ENCODE results near the gene DAB1.

DAB1 gene

DNA sequence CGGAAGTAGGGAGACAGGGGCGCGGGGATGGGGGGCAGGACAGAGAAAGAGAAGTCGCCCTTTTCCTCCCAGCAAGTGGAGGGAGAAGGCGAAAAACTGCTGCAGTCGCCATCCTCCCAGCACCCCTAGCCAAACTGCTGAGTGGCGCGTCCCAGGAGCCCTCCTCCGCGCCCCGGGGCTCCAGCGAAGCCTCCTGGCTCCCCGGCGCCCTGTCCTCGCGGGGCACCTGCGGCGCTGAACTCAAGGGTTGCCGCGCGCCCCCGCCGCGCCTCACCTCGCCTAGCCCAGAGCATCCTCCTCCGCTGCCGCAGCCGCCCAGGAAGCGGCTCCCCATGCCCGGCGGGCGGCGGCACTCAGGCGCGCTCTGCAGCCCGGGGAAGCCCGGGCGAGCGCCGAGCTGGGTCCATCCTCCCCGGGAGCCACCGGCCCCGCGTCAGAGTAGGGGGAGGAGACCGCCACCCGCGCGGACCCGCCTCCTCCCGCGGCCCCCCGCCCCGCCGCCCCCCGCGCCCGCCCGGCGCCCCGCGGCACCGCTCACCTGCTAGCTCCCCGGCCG lies at the start of gene DAB1:
Gene DAB1, minus strand, starts transcription at position 405 of the 556 bp plus-strand sequence. CDS start 133,030 bp downstream, outside the sequence.
- peak within 1 kb of the TSS; percentile 35 for H3K4me3 Mint-ChIP-seq
- peaks cover 37% of the 10 kb centered on the region for H3K27me3 Mint-ChIP-seq
- peaks cover 11% of the 10 kb centered on the region for H3K4me1 Mint-ChIP-seq (ENCODE audit: low read depth)
- no peak within 1 kb of the TSS for H3K27ac Mint-ChIP-seq
- no peaks in the 10 kb centered on the region for H3K36me3 Mint-ChIP-seq
- H3K9me3 Mint-ChIP-seq (ENCODE audit: low read depth), result no peaks in the 10 kb centered on the region

DNA sequence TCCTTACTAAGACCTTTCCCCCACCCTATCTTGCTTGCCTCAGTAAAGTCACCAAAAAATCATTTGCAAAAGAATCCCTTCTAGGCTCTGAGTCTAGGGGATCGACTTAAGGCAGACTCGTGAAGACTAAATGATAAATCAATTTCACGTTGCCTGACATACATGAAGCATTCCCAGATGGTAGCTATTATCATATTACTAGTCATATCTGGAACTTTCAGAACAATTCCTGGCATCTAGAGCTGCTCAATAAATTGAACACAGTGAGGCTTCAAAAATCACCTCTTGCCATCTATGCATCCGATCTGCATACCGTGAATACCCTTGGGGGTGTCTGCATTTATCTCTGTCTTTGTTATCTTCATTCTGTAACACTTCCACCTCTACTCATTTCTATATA lies 49.6 kb upstream of the DAB1 start:
- peaks cover 4% of the 10 kb centered on the region for H3K9me3 Mint-ChIP-seq (ENCODE audit: low read depth)
- no peaks in the 10 kb centered on the region for H3K36me3 Mint-ChIP-seq
- H3K4me3 Mint-ChIP-seq, result no peak overlapping the region
- H3K27me3 Mint-ChIP-seq, result no peaks in the 10 kb centered on the region
- H3K27ac Mint-ChIP-seq, result no peak overlapping the region
- H3K4me1 Mint-ChIP-seq (ENCODE audit: low read depth), result no peaks in the 10 kb centered on the region

DNA sequence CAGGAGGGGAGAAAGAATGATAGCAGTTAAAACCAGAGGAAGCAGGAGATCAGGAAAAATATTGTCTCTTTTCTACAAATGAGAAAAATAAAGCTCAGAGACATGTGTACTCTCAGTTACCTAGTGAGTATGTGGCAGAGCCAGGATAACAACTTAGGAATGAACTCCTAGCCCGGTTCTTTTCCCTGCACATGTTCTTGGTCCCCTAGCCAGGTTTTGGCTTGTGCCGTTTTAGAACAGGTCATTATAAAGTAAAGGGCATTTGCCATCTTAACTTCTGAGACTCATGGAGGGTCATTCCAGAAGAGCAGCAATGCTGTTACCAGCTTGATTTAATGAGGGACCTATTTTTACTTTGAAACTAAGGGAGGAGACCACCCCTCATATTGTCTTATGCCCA lies 48.1 kb upstream of the DAB1 start:
- Mint-ChIP-seq H3K4me3 (no peak overlapping the region), H3K36me3 (no peaks in the 10 kb centered on the region), H3K27me3 (no peaks in the 10 kb centered on the region), H3K9me3 (ENCODE audit: low read depth) (peaks cover 4% of the 10 kb centered on the region), H3K27ac (no peak overlapping the region), H3K4me1 (ENCODE audit: low read depth) (no peaks in the 10 kb centered on the region)

DNA sequence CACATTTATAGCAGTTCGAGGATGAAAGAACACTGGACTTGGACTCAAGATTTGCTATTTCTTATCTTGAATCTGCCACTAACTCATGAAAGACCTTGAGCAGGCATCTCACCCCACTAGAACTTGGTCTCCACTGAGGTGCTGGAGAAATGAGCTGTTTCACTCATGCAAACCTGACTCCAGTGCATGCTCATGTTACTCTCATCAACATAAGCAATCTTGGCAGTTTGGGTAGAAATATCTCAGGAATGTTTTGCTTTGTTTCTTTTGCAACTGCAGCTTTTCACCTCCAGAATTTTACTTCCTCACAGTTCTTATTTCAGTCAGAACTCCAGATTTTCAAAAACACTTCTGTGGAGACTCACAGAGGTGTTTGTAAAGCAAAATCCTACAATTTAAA lies 46.2 kb upstream of the DAB1 start:
- Mint-ChIP-seq H3K4me3 (no peak overlapping the region), H3K4me1 (ENCODE audit: low read depth) (no peaks in the 10 kb centered on the region), H3K27ac (no peak overlapping the region), H3K36me3 (no peaks in the 10 kb centered on the region), H3K9me3 (ENCODE audit: low read depth) (peaks cover 4% of the 10 kb centered on the region), H3K27me3 (no peaks in the 10 kb centered on the region)

DNA sequence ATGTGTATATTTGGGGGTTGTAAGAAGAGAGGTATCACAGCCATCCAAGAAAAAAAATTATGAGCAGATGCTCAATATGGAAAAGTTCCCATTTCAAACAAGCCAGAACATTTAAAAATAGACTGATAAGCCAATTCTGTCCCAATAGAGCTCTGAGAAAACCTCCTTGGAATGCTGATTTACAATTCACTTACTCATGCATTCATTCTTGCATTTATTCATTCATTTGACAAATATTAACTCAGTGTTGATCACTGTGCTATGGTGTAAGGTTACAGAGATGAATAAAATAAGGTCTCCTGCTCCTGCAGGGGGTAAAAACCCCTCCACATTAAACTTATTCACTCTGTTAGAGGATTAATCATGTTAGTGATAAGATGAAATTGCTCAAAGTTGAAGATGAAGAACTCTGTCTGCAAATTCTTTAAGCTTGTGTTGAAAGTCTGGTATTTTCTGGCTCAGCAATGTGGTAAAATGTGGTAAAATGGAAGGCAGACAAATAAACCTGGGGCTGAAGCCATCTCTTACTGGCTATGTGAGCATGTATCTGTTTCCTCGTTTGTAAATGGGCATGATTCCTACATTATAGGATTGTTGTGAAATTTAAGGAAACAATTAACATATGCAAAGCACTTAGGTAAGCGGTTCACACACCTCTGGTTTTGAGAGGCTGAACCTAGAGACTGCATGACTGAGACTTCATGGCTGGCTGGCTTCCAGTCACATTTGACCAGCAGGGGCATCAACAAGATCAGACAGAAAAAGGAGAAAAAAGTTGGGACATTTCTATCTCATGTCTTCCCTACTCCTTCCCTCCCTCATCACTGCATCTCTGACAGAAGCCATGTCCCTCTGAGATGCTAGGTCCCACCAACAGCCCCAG lies 45.0 kb upstream of the DAB1 start:
- Mint-ChIP-seq H3K4me3 (no peak overlapping the region), H3K27ac (no peak overlapping the region), H3K9me3 (ENCODE audit: low read depth) (peaks cover 4% of the 10 kb centered on the region), H3K27me3 (peaks cover 3% of the 10 kb centered on the region), H3K4me1 (ENCODE audit: low read depth) (no peaks in the 10 kb centered on the region), H3K36me3 (no peaks in the 10 kb centered on the region)

DNA sequence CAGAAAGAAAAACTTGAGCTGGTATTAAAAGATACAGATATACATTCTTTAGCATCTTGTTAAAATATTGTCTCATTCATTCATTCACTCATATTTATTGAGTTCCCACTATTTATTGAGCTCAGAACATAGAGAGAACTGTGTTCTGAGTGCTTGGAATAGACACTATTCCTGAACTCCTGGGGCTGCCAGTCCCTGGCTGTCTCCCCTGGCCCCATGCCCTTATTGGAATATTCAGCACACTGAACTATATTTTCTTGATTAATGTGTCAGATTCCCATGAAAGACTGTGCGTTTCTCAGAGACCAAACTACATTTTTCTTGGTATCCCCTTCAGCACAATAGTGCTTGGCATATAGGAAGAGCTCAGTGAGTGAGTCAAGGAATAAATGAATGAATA lies 44.0 kb upstream of the DAB1 start:
- no peaks in the 10 kb centered on the region for H3K36me3 Mint-ChIP-seq
- H3K4me3 Mint-ChIP-seq, result no peak overlapping the region
- H3K27me3 Mint-ChIP-seq, result peaks cover 5% of the 10 kb centered on the region
- H3K27ac Mint-ChIP-seq, result no peak overlapping the region
- no peaks in the 10 kb centered on the region for H3K4me1 Mint-ChIP-seq (ENCODE audit: low read depth)
- H3K9me3 Mint-ChIP-seq (ENCODE audit: low read depth), result peaks cover 4% of the 10 kb centered on the region

DNA sequence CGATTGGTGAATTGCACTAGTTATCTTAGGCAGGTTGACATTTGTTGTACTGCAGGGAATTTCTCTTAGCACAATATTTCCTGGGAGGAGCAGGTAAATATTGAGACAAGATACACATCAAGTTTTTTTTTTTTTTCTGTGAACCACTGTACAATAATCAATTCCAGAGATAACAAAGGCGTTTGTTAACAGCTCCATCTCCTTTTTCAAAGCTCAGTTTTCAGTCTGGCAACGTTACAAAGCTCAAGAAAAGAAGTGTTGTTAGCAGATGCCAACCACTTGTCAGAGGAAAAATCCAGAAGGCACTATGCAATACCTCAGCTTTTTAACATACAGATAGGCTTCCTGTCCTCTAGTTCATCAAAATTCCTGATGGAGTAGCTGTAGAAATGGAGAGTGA lies 40.9 kb upstream of the DAB1 start:
- no peaks in the 10 kb centered on the region for H3K4me1 Mint-ChIP-seq (ENCODE audit: low read depth)
- no peaks in the 10 kb centered on the region for H3K9me3 Mint-ChIP-seq (ENCODE audit: low read depth)
- peaks cover 5% of the 10 kb centered on the region for H3K27me3 Mint-ChIP-seq
- no peaks in the 10 kb centered on the region for H3K36me3 Mint-ChIP-seq
- no peak overlapping the region for H3K27ac Mint-ChIP-seq
- no peak overlapping the region for H3K4me3 Mint-ChIP-seq

DNA sequence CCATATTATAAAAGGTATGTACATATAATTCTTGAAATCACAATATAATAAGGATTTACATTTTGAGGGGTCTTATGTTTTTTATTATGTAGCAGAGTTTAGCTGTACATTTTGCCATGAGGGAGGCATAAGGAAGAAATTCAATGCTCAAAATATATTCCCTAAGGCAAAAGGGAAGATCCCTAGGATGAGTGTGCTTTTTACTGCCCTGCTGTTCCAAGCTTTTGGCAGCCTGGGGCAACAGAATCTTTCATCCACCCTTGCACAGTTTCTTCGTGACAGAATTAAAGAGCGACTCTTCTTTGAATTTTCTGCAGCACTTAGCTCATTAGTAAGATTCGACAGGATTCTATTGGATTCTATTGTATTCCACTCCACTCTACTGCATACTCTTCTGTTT lies 39.5 kb upstream of the DAB1 start:
- Mint-ChIP-seq H3K27me3 (peaks cover 5% of the 10 kb centered on the region), H3K9me3 (ENCODE audit: low read depth) (no peaks in the 10 kb centered on the region), H3K4me3 (no peak overlapping the region), H3K27ac (no peak overlapping the region), H3K4me1 (ENCODE audit: low read depth) (no peaks in the 10 kb centered on the region), H3K36me3 (no peaks in the 10 kb centered on the region)

DNA sequence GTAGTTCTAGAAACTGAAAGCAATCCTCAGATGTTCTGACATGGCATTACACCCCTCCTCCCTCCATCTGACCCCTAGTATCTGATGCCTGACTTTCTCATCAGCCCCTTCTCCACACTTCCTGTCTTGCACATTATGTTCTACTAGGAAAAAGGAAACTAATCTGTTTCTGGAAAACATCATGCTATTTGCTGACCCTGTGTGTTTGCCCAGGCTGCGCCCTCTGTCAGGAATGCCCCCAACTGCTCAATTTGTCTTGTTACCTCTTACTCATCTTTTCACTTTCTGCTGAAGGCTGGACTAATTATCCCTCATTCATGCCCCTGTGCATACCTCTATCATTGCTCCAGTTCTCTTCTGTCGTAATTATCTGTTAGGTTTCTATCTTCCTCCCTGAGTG lies 37.5 kb upstream of the DAB1 start:
- no peaks in the 10 kb centered on the region for H3K4me1 Mint-ChIP-seq (ENCODE audit: low read depth)
- no peak overlapping the region for H3K4me3 Mint-ChIP-seq
- no peak overlapping the region for H3K27ac Mint-ChIP-seq
- H3K9me3 Mint-ChIP-seq (ENCODE audit: low read depth), result peaks cover 5% of the 10 kb centered on the region
- peaks cover 5% of the 10 kb centered on the region for H3K27me3 Mint-ChIP-seq
- no peaks in the 10 kb centered on the region for H3K36me3 Mint-ChIP-seq

DNA sequence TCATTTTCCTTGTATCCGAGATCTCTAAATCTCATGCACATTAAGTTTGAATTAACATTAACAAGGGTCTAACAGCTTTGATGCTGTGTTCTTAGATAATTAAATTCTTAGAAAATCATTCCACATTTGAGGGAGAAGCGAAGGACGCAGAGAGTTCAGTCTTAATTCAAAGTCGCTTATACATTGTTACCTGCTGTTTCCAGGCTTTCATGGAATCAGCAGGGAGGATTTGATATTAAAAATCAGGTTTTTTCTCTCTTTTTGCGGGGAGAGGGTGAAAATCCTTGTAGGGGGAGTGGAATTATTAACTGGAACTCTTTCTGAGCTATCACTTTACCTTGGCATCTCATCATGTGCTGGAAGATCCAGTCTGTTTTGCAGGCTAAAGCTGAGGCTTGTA lies 27.7 kb upstream of the DAB1 start:
- no peaks in the 10 kb centered on the region for H3K36me3 Mint-ChIP-seq
- no peak overlapping the region for H3K27ac Mint-ChIP-seq
- no peaks in the 10 kb centered on the region for H3K9me3 Mint-ChIP-seq (ENCODE audit: low read depth)
- peaks cover 4% of the 10 kb centered on the region for H3K27me3 Mint-ChIP-seq
- no peak overlapping the region for H3K4me3 Mint-ChIP-seq
- no peaks in the 10 kb centered on the region for H3K4me1 Mint-ChIP-seq (ENCODE audit: low read depth)

DNA sequence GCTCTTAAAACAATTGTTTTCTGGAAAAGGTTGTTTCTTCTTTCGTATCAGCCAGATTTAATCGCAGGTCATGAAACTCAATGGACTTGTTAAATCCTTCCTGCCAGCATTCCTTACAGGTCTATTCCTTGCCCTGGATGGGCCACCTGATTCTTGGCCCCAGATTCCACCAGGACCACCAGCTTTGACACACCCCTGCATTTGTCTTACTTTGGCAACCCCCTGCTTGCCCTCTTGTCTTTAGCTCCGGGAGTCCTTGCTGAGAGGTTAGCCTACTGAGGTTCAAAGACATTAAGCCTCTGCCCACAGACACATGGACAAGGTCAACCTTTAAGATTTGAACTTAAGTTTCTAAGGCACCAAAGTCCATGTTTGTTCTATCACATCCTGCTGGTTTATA lies 27.1 kb upstream of the DAB1 start:
- Mint-ChIP-seq H3K4me3 (no peak overlapping the region), H3K9me3 (ENCODE audit: low read depth) (no peaks in the 10 kb centered on the region), H3K36me3 (no peaks in the 10 kb centered on the region), H3K27ac (no peak overlapping the region), H3K27me3 (peaks cover 4% of the 10 kb centered on the region), H3K4me1 (ENCODE audit: low read depth) (no peaks in the 10 kb centered on the region)

DNA sequence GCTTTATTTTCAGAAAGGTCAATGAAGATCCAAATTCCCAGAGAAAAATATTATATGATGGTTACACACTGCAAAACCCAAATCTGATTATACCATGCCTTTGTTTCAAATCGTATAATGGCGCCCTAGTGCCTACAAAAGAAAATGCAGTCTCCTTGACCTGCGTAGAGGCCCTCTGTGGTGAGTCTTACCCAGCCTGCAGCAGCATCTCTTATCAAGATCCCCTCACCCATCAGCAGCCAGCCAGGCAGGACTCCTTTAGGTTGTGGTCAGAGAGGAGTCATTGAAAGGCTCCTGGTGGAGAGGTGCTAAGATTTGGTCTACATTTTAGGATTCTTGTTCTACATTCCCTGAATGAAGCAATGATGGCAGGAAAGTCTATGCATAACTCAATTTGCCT lies 23.7 kb upstream of the DAB1 start:
- Mint-ChIP-seq H3K9me3 (ENCODE audit: low read depth) (no peaks in the 10 kb centered on the region), H3K27ac (no peak overlapping the region), H3K4me1 (ENCODE audit: low read depth) (no peaks in the 10 kb centered on the region), H3K36me3 (no peaks in the 10 kb centered on the region), H3K27me3 (peaks cover 4% of the 10 kb centered on the region), H3K4me3 (no peak overlapping the region)

DNA sequence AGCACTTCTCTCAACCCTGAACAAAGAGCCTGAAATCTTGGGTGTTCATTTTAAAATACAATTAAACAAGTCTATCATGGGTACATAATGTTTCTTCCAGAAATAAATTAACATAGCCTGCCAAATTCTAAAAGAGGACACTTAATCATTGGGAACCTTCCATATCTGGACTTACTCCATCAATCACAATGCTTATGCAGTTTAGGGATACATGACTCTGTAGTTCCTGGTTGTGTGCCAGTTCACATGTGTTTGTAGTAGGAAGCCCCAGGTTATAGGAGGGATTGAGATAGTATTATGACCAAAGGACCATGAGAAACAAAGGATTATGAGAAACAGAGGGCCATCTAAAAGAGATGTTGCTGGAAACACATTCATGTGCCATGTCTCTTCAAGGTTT lies 19.1 kb upstream of the DAB1 start:
- H3K27ac Mint-ChIP-seq, result no peak overlapping the region
- H3K4me3 Mint-ChIP-seq, result no peak overlapping the region

DNA sequence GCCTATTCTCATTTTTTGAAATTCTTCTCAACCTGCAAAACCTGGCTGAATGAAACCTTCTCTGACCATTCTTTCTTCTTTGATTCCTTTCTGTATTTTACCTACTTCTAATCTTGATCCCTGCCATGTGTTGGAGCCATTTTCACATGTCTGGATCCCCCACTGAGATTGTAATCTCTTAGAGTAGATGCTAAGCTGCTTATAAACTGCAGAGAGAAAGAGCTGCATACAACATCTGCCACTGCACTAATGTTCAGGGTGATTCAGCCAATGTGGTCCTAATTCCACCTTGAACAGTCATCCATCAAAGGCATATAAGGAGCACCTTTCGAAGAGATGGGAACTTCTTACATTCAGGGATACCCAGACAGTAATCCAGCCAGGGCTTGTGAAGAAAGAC lies 16.2 kb upstream of the DAB1 start:
- no peak overlapping the region for H3K27ac Mint-ChIP-seq
- peaks cover 2% of the 10 kb centered on the region for H3K27me3 Mint-ChIP-seq
- no peaks in the 10 kb centered on the region for H3K9me3 Mint-ChIP-seq (ENCODE audit: low read depth)
- no peaks in the 10 kb centered on the region for H3K4me1 Mint-ChIP-seq (ENCODE audit: low read depth)
- H3K36me3 Mint-ChIP-seq, result no peaks in the 10 kb centered on the region
- H3K4me3 Mint-ChIP-seq, result no peak overlapping the region

More for the DNA sequence above, 19.1 kb upstream of the DAB1 start:
- peaks cover 2% of the 10 kb centered on the region for H3K27me3 Mint-ChIP-seq
- no peaks in the 10 kb centered on the region for H3K4me1 Mint-ChIP-seq (ENCODE audit: low read depth)
- H3K9me3 Mint-ChIP-seq (ENCODE audit: low read depth), result no peaks in the 10 kb centered on the region
- no peaks in the 10 kb centered on the region for H3K36me3 Mint-ChIP-seq

DNA sequence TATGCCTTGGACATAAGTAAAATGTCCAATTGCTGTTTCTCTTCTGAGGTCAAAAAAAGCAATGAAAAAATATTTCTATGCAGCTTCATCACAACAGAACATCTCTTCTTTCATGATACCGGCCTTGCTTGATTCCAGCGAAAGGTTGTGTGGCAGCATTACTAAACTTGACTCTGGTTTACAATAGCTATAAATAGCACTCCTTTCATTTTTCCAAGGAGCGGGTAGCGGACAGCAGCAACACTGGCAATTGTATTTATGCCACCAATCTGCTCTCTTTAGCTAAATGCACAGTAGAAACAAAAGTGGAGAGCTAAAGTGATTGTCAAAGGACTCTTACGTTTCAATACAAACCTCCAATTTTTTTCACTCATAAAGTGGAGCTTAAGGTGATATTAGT lies 7.5 kb upstream of the DAB1 start:
- no peaks in the 10 kb centered on the region for H3K36me3 Mint-ChIP-seq

More for the DNA sequence above, 7.5 kb upstream of the DAB1 start:
- Mint-ChIP-seq H3K4me3 (no peak overlapping the region), H3K9me3 (ENCODE audit: low read depth) (no peaks in the 10 kb centered on the region), H3K27me3 (peaks cover 7% of the 10 kb centered on the region), H3K4me1 (ENCODE audit: low read depth) (no peaks in the 10 kb centered on the region), H3K27ac (no peak overlapping the region)

All from activated naive CD8-positive, alpha-beta T cell (primary cell).